Panc1 (cell line): ENCODE results near the gene TMEM132C.

Experiments
- TF ChIP-seq, protein P1 (sequence below), 2 experiments: IDR thresholded peaks; 2 replicates each; pipeline ENCODE4 v1.6.1; 2011 to 2012; ENCODE audit warnings: low read depth in 2 of 2, control low read depth in 1 of 2, low read length in 1 of 2, mild to moderate bottlenecking in 1 of 2, moderate library complexity in 1 of 2; ENCODE audit not compliant: insufficient read depth in 1 of 2
- TF ChIP-seq, protein P2 (sequence below): fragments of 450-650 bp; IDR thresholded peaks from 2 replicates; pipeline ENCODE4 v1.5.1; 2017; ENCODE audit warnings: mild to moderate bottlenecking

DNA sequence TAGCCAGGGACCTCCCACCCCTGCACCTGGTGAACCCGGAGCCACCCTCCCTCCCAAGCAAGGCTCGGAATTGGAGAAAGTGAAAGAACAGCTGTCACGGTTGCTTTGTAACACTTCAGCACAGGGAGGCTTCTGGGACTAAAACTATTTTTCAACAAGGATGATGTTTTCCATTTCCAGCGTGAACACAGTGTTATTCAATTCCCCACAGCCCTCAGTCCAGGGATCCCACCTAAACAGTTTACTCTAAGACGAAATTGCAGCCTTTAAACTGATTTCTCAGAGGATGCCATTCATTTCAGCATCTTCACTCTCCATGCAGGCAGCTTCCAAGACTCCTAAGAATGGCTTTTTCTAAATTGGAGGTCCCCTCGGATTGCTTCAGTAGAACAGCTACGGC lies 327.6 kb downstream of the TMEM132C start:
- TF ChIP-seq, protein P1, sequence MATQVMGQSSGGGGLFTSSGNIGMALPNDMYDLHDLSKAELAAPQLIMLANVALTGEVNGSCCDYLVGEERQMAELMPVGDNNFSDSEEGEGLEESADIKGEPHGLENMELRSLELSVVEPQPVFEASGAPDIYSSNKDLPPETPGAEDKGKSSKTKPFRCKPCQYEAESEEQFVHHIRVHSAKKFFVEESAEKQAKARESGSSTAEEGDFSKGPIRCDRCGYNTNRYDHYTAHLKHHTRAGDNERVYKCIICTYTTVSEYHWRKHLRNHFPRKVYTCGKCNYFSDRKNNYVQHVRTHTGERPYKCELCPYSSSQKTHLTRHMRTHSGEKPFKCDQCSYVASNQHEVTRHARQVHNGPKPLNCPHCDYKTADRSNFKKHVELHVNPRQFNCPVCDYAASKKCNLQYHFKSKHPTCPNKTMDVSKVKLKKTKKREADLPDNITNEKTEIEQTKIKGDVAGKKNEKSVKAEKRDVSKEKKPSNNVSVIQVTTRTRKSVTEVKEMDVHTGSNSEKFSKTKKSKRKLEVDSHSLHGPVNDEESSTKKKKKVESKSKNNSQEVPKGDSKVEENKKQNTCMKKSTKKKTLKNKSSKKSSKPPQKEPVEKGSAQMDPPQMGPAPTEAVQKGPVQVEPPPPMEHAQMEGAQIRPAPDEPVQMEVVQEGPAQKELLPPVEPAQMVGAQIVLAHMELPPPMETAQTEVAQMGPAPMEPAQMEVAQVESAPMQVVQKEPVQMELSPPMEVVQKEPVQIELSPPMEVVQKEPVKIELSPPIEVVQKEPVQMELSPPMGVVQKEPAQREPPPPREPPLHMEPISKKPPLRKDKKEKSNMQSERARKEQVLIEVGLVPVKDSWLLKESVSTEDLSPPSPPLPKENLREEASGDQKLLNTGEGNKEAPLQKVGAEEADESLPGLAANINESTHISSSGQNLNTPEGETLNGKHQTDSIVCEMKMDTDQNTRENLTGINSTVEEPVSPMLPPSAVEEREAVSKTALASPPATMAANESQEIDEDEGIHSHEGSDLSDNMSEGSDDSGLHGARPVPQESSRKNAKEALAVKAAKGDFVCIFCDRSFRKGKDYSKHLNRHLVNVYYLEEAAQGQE (IDR thresholded peaks at IDR 0.05; ENCODE audit: insufficient read depth in 1 of 2, low read depth in 2 of 2, low read length in 1 of 2) = no peak
- TF ChIP-seq, protein P2, sequence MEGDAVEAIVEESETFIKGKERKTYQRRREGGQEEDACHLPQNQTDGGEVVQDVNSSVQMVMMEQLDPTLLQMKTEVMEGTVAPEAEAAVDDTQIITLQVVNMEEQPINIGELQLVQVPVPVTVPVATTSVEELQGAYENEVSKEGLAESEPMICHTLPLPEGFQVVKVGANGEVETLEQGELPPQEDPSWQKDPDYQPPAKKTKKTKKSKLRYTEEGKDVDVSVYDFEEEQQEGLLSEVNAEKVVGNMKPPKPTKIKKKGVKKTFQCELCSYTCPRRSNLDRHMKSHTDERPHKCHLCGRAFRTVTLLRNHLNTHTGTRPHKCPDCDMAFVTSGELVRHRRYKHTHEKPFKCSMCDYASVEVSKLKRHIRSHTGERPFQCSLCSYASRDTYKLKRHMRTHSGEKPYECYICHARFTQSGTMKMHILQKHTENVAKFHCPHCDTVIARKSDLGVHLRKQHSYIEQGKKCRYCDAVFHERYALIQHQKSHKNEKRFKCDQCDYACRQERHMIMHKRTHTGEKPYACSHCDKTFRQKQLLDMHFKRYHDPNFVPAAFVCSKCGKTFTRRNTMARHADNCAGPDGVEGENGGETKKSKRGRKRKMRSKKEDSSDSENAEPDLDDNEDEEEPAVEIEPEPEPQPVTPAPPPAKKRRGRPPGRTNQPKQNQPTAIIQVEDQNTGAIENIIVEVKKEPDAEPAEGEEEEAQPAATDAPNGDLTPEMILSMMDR = no peak
